Measurements from ENCODE around the gene UBAC2. TPM values are rescaled to one million over a fixed set of nuclear protein-coding genes. Genes with fewer than 3 reads are reported as not detected.

Gene UBAC2, protein sequence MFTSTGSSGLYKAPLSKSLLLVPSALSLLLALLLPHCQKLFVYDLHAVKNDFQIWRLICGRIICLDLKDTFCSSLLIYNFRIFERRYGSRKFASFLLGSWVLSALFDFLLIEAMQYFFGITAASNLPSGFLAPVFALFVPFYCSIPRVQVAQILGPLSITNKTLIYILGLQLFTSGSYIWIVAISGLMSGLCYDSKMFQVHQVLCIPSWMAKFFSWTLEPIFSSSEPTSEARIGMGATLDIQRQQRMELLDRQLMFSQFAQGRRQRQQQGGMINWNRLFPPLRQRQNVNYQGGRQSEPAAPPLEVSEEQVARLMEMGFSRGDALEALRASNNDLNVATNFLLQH
- 34.4 and 40.6 TPM in 2 replicates for total RNA-seq

DNA sequence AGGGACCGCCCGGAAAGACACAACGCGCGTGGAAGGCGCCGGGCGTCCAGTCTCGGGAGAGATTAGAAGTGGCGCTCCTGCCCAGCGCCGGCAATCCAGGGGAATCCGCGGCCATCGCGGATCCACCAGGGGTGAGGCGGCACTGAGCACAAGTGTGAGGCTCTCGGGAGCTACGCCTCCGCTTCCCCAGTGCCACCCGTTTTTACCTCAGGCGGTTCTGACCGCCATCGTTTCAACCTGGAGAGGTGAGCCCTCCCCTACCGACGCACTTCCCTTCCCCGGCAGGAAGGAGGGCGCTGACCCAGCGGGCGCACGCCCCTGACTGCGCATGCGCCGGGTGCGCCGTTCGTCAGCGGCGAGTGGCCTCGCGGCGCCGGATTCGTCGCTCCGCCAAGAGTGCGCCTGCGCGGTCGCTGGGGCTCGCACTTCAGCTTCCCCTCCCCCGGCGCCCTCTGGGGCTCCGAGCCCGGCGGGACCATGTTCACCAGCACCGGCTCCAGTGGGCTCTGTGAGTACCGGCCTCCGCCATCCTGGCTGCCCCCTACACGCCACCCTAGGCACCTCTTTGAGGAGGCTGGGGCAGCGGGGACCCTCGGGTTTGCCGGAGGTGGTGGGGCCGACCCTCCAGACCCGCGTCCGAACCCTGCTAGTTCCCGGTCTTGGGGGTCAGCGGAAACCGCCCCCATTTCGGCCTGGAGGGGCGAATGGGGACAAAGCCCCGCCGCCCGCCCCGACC lies at the start of gene UBAC2:
UBAC2 (plus strand) TSS at position 423 of the 736 bp plus-strand sequence; CDS start at position 478, 55 bp downstream.

DNA sequence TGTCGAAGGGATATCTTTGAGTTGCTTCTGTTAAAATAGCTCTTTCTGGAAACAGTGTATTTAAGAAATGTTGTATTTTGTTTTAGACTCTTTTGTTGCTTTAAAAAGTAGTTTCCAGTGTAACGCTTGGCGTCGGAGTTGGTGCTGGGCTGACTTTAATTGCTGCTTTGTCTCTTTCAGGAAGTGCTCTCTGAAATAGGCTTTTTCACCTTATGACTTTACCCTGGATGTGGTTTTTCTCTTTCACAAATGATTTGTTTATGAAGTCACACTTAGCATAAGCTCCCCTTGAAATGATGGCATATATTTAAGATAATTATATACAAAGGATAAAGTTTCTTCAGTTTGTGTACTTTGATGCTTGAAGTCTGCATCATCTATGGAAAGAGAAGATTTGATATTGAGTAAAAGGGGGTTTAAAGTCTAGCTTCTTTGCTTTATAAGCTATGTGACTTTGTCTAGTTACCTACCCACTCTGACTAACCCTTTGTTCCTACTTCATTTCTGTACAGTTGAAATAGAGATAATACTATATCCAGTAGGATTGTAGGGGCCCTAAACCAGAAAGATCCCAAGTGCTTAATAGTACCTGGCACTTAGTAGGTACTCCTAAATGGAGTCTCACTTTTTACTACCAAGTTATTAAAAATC lies 57.7 kb downstream of the UBAC2 start, which contains the start of gene GPR18:
GPR18 (minus strand) TSS at position 170 of the 651 bp plus-strand sequence. CDS start 2,507 bp downstream, outside the sequence.

DNA sequence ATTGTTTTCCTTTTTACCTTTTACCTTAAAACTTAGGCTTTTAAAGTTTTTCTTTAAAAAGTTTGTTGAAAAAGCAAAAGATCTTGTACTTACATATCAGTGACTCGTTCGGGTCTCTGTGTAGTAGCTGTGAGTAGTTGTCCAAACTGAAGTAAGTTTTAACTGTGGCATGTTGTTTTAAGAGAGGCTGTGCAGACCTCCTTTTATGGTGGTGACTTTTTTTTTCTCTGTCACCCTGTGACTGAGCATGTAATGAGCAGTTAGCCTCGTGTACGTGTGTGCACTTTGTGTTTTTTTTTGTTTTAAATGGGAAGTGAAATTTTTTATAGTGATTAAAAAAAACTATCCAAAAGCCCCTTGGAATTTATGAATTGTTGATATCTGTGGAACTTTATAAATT lies 106.6 kb downstream of the UBAC2 start, which contains the start of gene GPR183:
GPR183 (minus strand) TSS at position 153 of the 400 bp plus-strand sequence. CDS start 11,254 bp downstream, outside the sequence.

Other genes starting within 250 kb of the UBAC2 start
- 197 and 225 TPM in 2 replicates for gene DOCK9, start 222.8 kb upstream of the UBAC2 start, total RNA-seq
- not detected in 2 replicates for gene GPR18, start 57.5 kb downstream of the UBAC2 start, total RNA-seq
- not detected in 2 replicates for gene GPR183, start 106.5 kb downstream of the UBAC2 start, total RNA-seq

Measured in epithelial cell of umbilical artery (primary cell).